Endothelial cell of umbilical vein (primary cell): ENCODE measurements around the gene SPATA19. TPM values are rescaled to one million over a fixed set of nuclear protein-coding genes. Genes with fewer than 3 reads are reported as not detected.
A peak's percentile ranks its signal among the peaks of the same experiment; 100 is the strongest.

Experiments
- BruUV-seq: library from RNA; stranded (reverse); fragments of 400-500 nt; replicated peaks from 2 replicates; lab custom pipeline; 2021; lab: Mats Ljungman, UMichigan
- CTCF ChIA-PET: fragments of 300-600, 350-600 bp; sonication (Branson Sonifier 250); formaldehyde crosslinking; loops from one replicate; lab custom pipeline; 2021; ENCODE audit warnings: antibody characterized with exemption, inconsistent platforms; lab: Charles Lee
- POLR2A ChIA-PET: fragments of 300-600, 350-600 bp; sonication (Branson Sonifier 250); formaldehyde crosslinking; loops from one replicate; lab custom pipeline; 2021; ENCODE audit warnings: antibody characterized with exemption, inconsistent platforms; lab: Charles Lee
- DNase-seq: peaks from one replicate; pipeline ENCODE4 v3.0.0-alpha.2; 2011; ENCODE audit warnings: low read depth, low spot score
- FAIRE-seq: peaks from 2 replicates; lab custom pipeline; 2011; peaks lifted over from hg19 to GRCh38; lab: Jason Lieb, UNC
- H2AFZ ChIP-seq: 2 replicates; pipeline ENCODE4 v1.6.0; 2012; ENCODE audit warnings: low read depth, low read length, control low read depth, inconsistent platforms
- H3K27ac ChIP-seq: 2 replicates; pipeline ENCODE4 v1.5.1; 2011; ENCODE audit warnings: low read depth, mild to moderate bottlenecking, control low read depth, low read length, moderate library complexity; ENCODE audit not compliant: insufficient read depth
- H3K27me3 ChIP-seq, 2 experiments: 2 replicates each; pipeline versions ENCODE4 v1.6.0 to v1.6.1; 2011; ENCODE audit warnings: low read length in 2 of 2, mixed read lengths in 1 of 2; ENCODE audit not compliant: control insufficient read depth in 2 of 2, insufficient read depth in 2 of 2
- H3K36me3 ChIP-seq, 2 experiments: 2 replicates in 1 of 2; 3 replicates in 1 of 2; pipeline ENCODE4 v1.5.1; 2011; ENCODE audit warnings: low read length in 2 of 2, mild to moderate bottlenecking in 1 of 2, moderate library complexity in 1 of 2; ENCODE audit not compliant: control insufficient read depth in 2 of 2, insufficient read depth in 2 of 2; ENCODE audit errors: extremely low read depth in 1 of 2
- H3K4me1 ChIP-seq: 3 replicates; pipeline ENCODE4 v1.5.1; 2011; ENCODE audit warnings: mild to moderate bottlenecking, low read length; ENCODE audit not compliant: control insufficient read depth, insufficient read depth; ENCODE audit errors: extremely low read depth
- H3K4me2 ChIP-seq: 2 replicates; pipeline ENCODE4 v1.6.1; 2011; ENCODE audit warnings: low read length, control low read depth, mixed read lengths; ENCODE audit not compliant: insufficient read depth
- H3K4me3 ChIP-seq, 3 experiments: fragments of 200-600 bp in 1 of 3; sonication (generic), shearing (Covaris generic) in 1 of 3; replicated peaks in 1 of 3; 2 replicates each; pipeline ENCODE4 v1.5.1; 2011 to 2016; ENCODE audit warnings: control low read depth in 3 of 3, low read length in 3 of 3, mild to moderate bottlenecking in 2 of 3, inconsistent platforms in 1 of 3, low read depth in 1 of 3, moderate library complexity in 1 of 3; ENCODE audit not compliant: insufficient read depth in 1 of 3
- H3K79me2 ChIP-seq: 2 replicates; pipeline ENCODE4 v1.6.0; 2012; ENCODE audit warnings: low read length, inconsistent platforms; ENCODE audit not compliant: control insufficient read depth, insufficient read depth
- H3K9ac ChIP-seq: replicated peaks from 2 replicates; pipeline ENCODE3; 2011; ENCODE audit warnings: low read length, control low read depth; ENCODE audit not compliant: insufficient read depth; ENCODE audit errors: extremely low read depth
- H3K9me1 ChIP-seq: replicated peaks from 3 replicates; pipeline ENCODE4 v1.6.0; 2011; ENCODE audit warnings: mild to moderate bottlenecking, low read length; ENCODE audit not compliant: control insufficient read depth, insufficient read depth; ENCODE audit errors: extremely low read depth
- H3K9me3 ChIP-seq: replicated peaks from 2 replicates; pipeline ENCODE4 v1.5.1; 2012; ENCODE audit warnings: low read length, inconsistent platforms; ENCODE audit not compliant: control insufficient read depth, insufficient read depth
- H4K20me1 ChIP-seq: replicated peaks from 2 replicates; pipeline ENCODE3; 2011; ENCODE audit warnings: mild to moderate bottlenecking, low read length; ENCODE audit not compliant: control insufficient read depth, insufficient read depth; ENCODE audit errors: extremely low read depth
- CTCF ChIP-seq, 2 donors: IDR thresholded peaks; 1 replicate in 1 of 2; 2 replicates in 1 of 2; pipeline ENCODE4 v1.5.1; 2011; ENCODE audit warnings: low read length in 2 of 2, mild to moderate bottlenecking in 2 of 2, moderate library complexity in 2 of 2, control low read depth in 1 of 2, inconsistent platforms in 1 of 2, low read depth in 1 of 2; ENCODE audit not compliant: insufficient read depth in 1 of 2; ENCODE audit errors: extremely low read depth in 1 of 2
- FOS ChIP-seq: IDR thresholded peaks from 2 replicates; pipeline ENCODE4 v1.6.1; 2011; ENCODE audit warnings: mild to moderate bottlenecking, low read length, moderate library complexity, borderline replicate concordance; ENCODE audit not compliant: insufficient read depth
- GATA2 ChIP-seq: IDR thresholded peaks from 2 replicates; pipeline ENCODE4 v1.7.0; 2011; ENCODE audit warnings: low read depth, mild to moderate bottlenecking, moderate library complexity, mixed read lengths, low read length; ENCODE audit not compliant: insufficient read length, insufficient read depth
- JUN ChIP-seq: IDR thresholded peaks from 2 replicates; pipeline ENCODE4 v1.6.1; 2011; ENCODE audit warnings: borderline replicate concordance, low read depth; ENCODE audit not compliant: insufficient read length, insufficient read depth
- MYC ChIP-seq: IDR thresholded peaks from one replicate; pipeline ENCODE4 v1.6.1; 2011; ENCODE audit warnings: mild to moderate bottlenecking, low read depth, low read length
- POLR2A ChIP-seq: IDR thresholded peaks from 2 replicates; pipeline ENCODE4 v1.6.1; 2012; ENCODE audit warnings: low read depth, mild to moderate bottlenecking, control low read depth, low read length
- dilution Hi-C: fragments of 300-500 bp; cut with MboI; formaldehyde crosslinking; loops from one replicate; pipeline ENCODE4 v1.15.0; 2019; ENCODE audit warnings: low sequenced_read_pairs; ENCODE audit not compliant: extremely low pct_ligation_motif_present
- intact Hi-C: fragments of 100-400 bp; cut with micrococcal nuclease; formaldehyde crosslinking; loops from one replicate; pipeline ENCODE4 v1.10.0; 2022
- polyA plus RNA-seq, 4 experiments: library from polyadenylated mRNA; depleted of rRNA in 3 of 4; stranded (reverse) in 3 of 4; unstranded in 1 of 4; fragments of >200 nt; gene quantifications; 2 replicates each; pipeline versions ENCODE4 v1.2.1 to v1.2.3, GENCODE V29; 2011 to 2012; ENCODE audit warnings: missing spikeins in 1 of 4
- total RNA-seq: library from RNA; stranded (reverse); gene quantifications from 2 replicates; pipeline ENCODE4 v1.2.3, GENCODE V29; 2021

Gene SPATA19
- total and polyA plus RNA-seq, 2 donors (not counting 3 experiments of a cell fraction or from before 2014, with no cell fraction given): not detected

- dilution Hi-C loops (no loop called here), intact Hi-C loops (loop anchor here (1.0 kb wide), 2 partner anchors 687 to 742 kb away; no protein-coding TSS in a partner anchor)
- no peak overlapping the region for H3K9ac ChIP-seq
- no peak overlapping the region for H3K27ac ChIP-seq
- BruUV-seq: no TSS peak
- ChIA-PET POLR2A (no interaction called here), CTCF (interaction anchor here (0.9 kb wide), 1 partner anchor 744 kb away, joined by 3 read pairs; no protein-coding TSS in a partner anchor)
- H3K36me3 ChIP-seq: no peaks in the 10 kb centered on the region
- H3K9me3 ChIP-seq: no peaks in the 10 kb centered on the region
- FAIRE-seq (no peak), DNase-seq (no peak)
- H3K4me2 ChIP-seq: no peak overlapping the region
- H3K4me3 ChIP-seq: no peak overlapping the region
- H3K9me1 ChIP-seq: no peaks in the 10 kb centered on the region
- no peaks in the 10 kb centered on the region for H3K27me3 ChIP-seq
- H2AFZ ChIP-seq: no peak overlapping the region
- no peaks in the 10 kb centered on the region for H3K4me1 ChIP-seq
- H3K79me2 ChIP-seq: no peaks in the 10 kb centered on the region
- TF ChIP-seq MYC: no peak
- TF ChIP-seq JUN: no peak
- no peak for TF ChIP-seq FOS
- TF ChIP-seq GATA2: no peak
- TF ChIP-seq CTCF (IDR thresholded peaks at IDR 0.05; ENCODE audit: extremely low read depth in 1 of 2, insufficient read depth in 1 of 2, low read depth in 1 of 2, low read length in 2 of 2): peak; percentile 35 to 53
- no peak for TF ChIP-seq POLR2A
- H4K20me1 ChIP-seq: no peaks in the 10 kb centered on the region
Measured at GRCh38 chr11:133821776-133822175, 23.5 kb downstream of the SPATA19 start.
